ENCODE data around the gene NKX1-1.

Gene NKX1-1

GRCh38 chr4:1356181-1356998 lies 49.9 kb downstream of the NKX1-1 start:
- peak; percentile 10 to 31 for DNase-seq

GRCh38 chr4:1355378-1355777 lies 50.9 kb downstream of the NKX1-1 start:
- no peak for DNase-seq

- no peak for DNase-seq
Observed at GRCh38 chr4:1354983-1355275, 51.3 kb downstream of the NKX1-1 start.

- DNase-seq: no peak
Observed at GRCh38 chr4:1354136-1354982, 51.9 kb downstream of the NKX1-1 start.

- no peak for DNase-seq
Observed at GRCh38 chr4:1353186-1354055, 52.8 kb downstream of the NKX1-1 start.

Measured in cerebellar nuclear complex (tissue), 1 donor.